ENCODE measurements around the gene CDK5R2.

The CDK5R2 gene

DNA sequence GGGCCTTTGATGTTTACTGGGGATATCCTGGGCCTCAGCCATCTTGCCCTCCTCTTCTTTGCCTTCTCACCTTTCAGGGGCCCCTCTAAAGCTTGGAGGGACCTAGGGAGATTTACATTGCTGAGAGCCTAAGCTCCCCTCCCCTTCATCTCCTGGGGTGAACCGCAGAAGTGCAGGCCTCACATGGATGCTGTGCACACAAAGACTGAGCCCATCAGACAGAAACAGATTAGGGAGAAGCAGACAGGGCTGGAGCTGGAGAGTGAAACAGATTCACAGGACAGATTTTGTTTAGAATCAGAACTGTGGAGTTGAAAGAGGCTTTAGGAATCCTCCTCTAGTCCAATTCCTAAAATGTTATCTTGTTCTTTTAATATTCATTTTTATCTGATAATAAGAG, 3.4 kb upstream of the CDK5R2 start:
- H3K4me1 ChIP-seq = no peaks in the 10 kb centered on the region
- no peaks in the 10 kb centered on the region for H3K9me3 ChIP-seq
- DNase-seq (ENCODE audit: low spot score in 2 of 2) = no peak
- in situ Hi-C loops (cut with MboI; ENCODE audit: low sequenced_read_pairs) = no loop called here
- no peaks in the 10 kb centered on the region for H3K36me3 ChIP-seq (replicated peaks)
- no peak overlapping the region for H3K4me3 ChIP-seq
- peaks cover 11% of the 10 kb centered on the region for H3K27me3 ChIP-seq (ENCODE audit: low read depth)

- in situ Hi-C loops (cut with MboI; ENCODE audit: low sequenced_read_pairs) = no loop called here
- Histone ChIP-seq H3K9me3 (no peaks in the 10 kb centered on the region), H3K4me1 (peaks cover 3% of the 10 kb centered on the region; the same call in 1 of the 2 replicates), H3K36me3 (replicated peaks) (no peaks in the 10 kb centered on the region), H3K4me3 (no peak overlapping the region), H3K27me3 (ENCODE audit: low read depth) (peaks cover 14% of the 10 kb centered on the region)
- no peak for DNase-seq (ENCODE audit: low spot score in 2 of 2)
These were observed 1.8 kb upstream of the CDK5R2 start for GRCh38 chr2:218957671-218958070.

DNA sequence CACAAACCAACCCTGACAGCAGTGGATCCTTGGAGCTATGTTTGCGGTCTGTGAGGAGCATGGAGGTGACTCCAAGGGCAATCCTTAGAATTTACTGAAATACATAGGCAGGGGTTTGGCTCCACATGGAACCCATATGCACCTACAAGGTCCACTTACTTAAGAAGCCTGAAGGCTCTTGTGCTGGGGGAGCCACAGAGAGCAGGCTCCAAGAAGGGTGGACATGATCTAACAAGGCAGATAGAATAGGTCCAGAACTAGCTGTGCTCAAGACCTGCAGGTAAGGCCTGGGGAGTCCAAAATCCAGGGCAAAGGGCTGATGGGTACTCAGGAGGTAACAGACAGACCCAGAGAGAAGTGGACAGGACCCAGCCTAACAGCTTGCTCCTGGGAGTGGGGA, 1.2 kb upstream of the CDK5R2 start:
- Histone ChIP-seq H3K4me1 (peaks cover 3% of the 10 kb centered on the region; the same call in 1 of the 2 replicates), H3K36me3 (replicated peaks) (no peaks in the 10 kb centered on the region), H3K9me3 (no peaks in the 10 kb centered on the region), H3K27me3 (ENCODE audit: low read depth) (peaks cover 14% of the 10 kb centered on the region), H3K4me3 (no peak overlapping the region)
- DNase-seq (ENCODE audit: low spot score in 2 of 2) = no peak
- in situ Hi-C loops (cut with MboI; ENCODE audit: low sequenced_read_pairs) = no loop called here

GRCh38 chr2:218959761-218960308, 369 bp downstream of the CDK5R2 start:
- H3K36me3 ChIP-seq (replicated peaks) = no peaks in the 10 kb centered on the region
- H3K9me3 ChIP-seq = no peaks in the 10 kb centered on the region
- in situ Hi-C loops (cut with MboI; ENCODE audit: low sequenced_read_pairs) = no loop called here
- no peak for DNase-seq (ENCODE audit: low spot score in 2 of 2)
- H3K27me3 ChIP-seq (ENCODE audit: low read depth) = peaks cover 14% of the 10 kb centered on the region
- H3K4me3 ChIP-seq = peak overlapping the region; percentile 38
- peaks cover 9% of the 10 kb centered on the region for H3K4me1 ChIP-seq

DNA sequence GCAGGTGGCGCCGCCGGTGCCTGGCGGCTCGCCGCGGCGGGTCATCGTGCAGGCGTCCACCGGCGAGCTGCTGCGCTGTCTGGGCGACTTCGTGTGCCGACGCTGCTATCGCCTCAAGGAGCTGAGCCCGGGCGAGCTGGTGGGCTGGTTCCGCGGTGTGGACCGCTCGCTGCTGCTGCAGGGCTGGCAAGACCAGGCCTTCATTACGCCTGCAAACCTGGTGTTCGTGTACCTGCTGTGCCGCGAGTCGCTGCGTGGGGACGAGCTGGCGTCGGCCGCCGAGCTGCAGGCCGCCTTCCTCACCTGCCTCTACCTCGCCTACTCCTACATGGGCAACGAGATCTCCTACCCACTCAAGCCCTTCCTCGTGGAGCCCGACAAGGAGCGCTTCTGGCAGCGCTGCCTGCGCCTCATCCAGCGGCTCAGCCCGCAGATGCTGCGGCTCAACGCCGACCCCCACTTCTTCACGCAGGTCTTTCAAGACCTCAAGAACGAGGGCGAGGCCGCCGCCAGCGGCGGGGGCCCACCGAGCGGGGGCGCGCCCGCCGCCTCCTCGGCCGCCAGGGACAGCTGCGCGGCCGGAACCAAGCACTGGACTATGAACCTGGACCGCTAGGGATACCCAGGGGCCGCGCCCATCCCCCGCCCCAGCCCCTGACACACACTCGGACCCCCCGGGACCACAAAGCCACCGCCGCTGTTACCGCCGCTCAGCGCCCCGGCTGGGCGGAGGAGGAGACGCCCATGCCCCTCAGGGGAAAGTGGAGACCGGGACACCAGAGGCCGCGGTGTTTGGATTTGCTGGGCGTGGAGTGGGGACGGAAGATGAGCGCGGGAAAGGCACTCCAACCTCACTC, 1.1 kb downstream of the CDK5R2 start:
- no peak for DNase-seq (ENCODE audit: low spot score in 2 of 2)
- Histone ChIP-seq H3K4me1 (peaks cover 9% of the 10 kb centered on the region), H3K9me3 (no peaks in the 10 kb centered on the region), H3K4me3 (no peak overlapping the region), H3K36me3 (replicated peaks) (no peaks in the 10 kb centered on the region), H3K27me3 (ENCODE audit: low read depth) (peaks cover 14% of the 10 kb centered on the region)
- in situ Hi-C loops (cut with MboI; ENCODE audit: low sequenced_read_pairs) = no loop called here

- Histone ChIP-seq H3K27me3 (ENCODE audit: low read depth) (peaks cover 14% of the 10 kb centered on the region), H3K4me3 (no peak overlapping the region), H3K9me3 (no peaks in the 10 kb centered on the region), H3K4me1 (peaks cover 9% of the 10 kb centered on the region), H3K36me3 (replicated peaks) (no peaks in the 10 kb centered on the region)
- in situ Hi-C loops (cut with MboI; ENCODE audit: low sequenced_read_pairs) = no loop called here
- DNase-seq (ENCODE audit: low spot score in 2 of 2) = no peak
These were observed 1.8 kb downstream of the CDK5R2 start for GRCh38 chr2:218961229-218961628.

GRCh38 chr2:218961651-218962570, 2.4 kb downstream of the CDK5R2 start:
- peaks cover 9% of the 10 kb centered on the region for H3K4me1 ChIP-seq
- in situ Hi-C loops (cut with MboI; ENCODE audit: low sequenced_read_pairs) = no loop called here
- no peaks in the 10 kb centered on the region for H3K9me3 ChIP-seq
- DNase-seq (ENCODE audit: low spot score in 2 of 2) = peak in 1 of 2 experiments; percentile 65
- peaks cover 14% of the 10 kb centered on the region for H3K27me3 ChIP-seq (ENCODE audit: low read depth)
- no peak overlapping the region for H3K4me3 ChIP-seq
- H3K36me3 ChIP-seq (replicated peaks) = no peaks in the 10 kb centered on the region

DNA sequence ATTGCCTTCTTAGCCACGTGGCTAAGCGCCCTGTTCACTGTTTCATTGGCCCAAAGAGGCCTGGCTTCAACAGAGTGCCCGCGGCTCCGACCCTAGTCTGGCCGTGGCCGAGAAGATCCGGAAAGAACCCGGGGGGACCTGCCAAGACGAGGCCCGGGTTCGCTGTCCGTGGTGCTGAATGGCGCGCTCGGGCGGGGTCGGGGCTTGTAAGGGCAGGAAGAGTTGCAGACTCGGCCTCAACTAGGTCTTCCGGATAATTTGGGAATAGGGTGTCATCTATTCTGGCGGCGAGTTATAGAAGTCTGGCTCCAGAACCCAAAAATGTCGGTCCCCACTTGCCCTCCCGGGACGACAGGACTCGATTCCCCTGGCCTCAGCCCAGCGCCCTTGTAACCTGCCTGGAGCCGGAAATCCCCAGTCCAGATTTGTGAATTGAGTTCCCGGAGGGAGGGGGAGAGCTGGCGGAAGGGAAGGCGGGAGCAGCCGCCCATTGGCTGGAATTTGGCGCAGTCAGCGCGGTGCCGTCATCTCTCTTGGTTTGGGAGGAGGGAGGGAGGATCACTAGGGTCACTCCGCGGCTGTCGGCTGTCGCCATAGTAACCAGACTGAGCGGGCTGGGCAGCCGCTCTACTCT, 3.5 kb downstream of the CDK5R2 start:
- in situ Hi-C loops (cut with MboI; ENCODE audit: low sequenced_read_pairs) = no loop called here
- no peaks in the 10 kb centered on the region for H3K9me3 ChIP-seq
- H3K4me1 ChIP-seq = peaks cover 9% of the 10 kb centered on the region
- peak overlapping the region; percentile 31 for H3K4me3 ChIP-seq
- peaks cover 19% of the 10 kb centered on the region for H3K27me3 ChIP-seq (ENCODE audit: low read depth)
- no peaks in the 10 kb centered on the region for H3K36me3 ChIP-seq (replicated peaks)
- peak; percentile 88 to 93 for DNase-seq (ENCODE audit: low spot score in 2 of 2)

DNA sequence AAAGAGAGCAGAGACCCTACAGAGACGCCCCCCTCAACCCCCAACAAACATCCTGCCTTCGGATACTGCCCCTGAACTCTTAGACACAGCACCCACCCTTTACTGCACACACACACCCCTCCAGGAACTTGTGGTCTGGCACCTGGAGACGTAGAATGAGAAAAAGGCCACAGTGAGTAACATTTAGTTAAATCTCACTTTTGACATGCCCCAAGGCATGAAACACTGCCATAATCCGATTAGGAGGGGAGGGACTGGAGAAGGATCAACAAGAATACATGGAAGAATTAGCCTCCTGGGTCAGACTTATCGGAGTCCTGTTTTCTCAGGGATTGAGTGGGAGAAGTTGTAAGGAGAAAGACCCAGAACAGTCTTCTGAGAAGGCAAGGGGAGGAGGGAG, 4.1 kb downstream of the CDK5R2 start:
- peak; percentile 41 to 53 for DNase-seq (ENCODE audit: low spot score in 2 of 2)
- no peak overlapping the region for H3K4me3 ChIP-seq
- peaks cover 20% of the 10 kb centered on the region for H3K27me3 ChIP-seq (ENCODE audit: low read depth)
- peaks cover 9% of the 10 kb centered on the region for H3K4me1 ChIP-seq
- H3K9me3 ChIP-seq = no peaks in the 10 kb centered on the region
- H3K36me3 ChIP-seq (replicated peaks) = no peaks in the 10 kb centered on the region
- in situ Hi-C loops (cut with MboI; ENCODE audit: low sequenced_read_pairs) = no loop called here

GRCh38 chr2:218964041-218964771, 4.7 kb downstream of the CDK5R2 start:
- no peaks in the 10 kb centered on the region for H3K9me3 ChIP-seq
- H3K4me1 ChIP-seq = peaks cover 9% of the 10 kb centered on the region
- in situ Hi-C loops (cut with MboI; ENCODE audit: low sequenced_read_pairs) = no loop called here
- H3K4me3 ChIP-seq = no peak overlapping the region
- peaks cover 20% of the 10 kb centered on the region for H3K27me3 ChIP-seq (ENCODE audit: low read depth)
- no peaks in the 10 kb centered on the region for H3K36me3 ChIP-seq (replicated peaks)
- no peak for DNase-seq (ENCODE audit: low spot score in 2 of 2)

DNA sequence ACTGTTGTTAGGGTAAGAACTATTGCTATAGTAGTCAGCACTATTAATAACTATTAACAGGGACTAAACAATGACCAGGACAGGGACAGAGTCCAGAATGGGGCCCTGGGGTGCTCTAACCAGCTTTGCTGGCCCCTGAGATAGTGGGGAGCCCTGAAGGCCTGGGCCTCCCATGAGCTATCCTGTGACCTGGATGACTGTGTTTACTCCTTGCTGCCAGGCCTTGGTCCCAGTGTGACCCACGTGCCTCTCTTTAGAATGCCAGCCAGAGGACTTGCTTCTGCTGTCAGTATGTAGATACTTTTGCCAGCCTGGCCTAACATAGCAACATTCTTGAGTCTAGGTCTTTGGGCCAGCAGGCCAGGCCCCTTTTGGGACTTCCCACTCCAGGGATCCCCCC, 11.4 kb downstream of the CDK5R2 start:
- no peaks in the 10 kb centered on the region for H3K36me3 ChIP-seq (replicated peaks)
- no peaks in the 10 kb centered on the region for H3K9me3 ChIP-seq
- no peak overlapping the region for H3K4me3 ChIP-seq
- no peaks in the 10 kb centered on the region for H3K4me1 ChIP-seq
- no peak for DNase-seq (ENCODE audit: low spot score in 2 of 2)
- H3K27me3 ChIP-seq (ENCODE audit: low read depth) = peaks cover 17% of the 10 kb centered on the region
- in situ Hi-C loops (cut with MboI; ENCODE audit: low sequenced_read_pairs) = no loop called here

DNA sequence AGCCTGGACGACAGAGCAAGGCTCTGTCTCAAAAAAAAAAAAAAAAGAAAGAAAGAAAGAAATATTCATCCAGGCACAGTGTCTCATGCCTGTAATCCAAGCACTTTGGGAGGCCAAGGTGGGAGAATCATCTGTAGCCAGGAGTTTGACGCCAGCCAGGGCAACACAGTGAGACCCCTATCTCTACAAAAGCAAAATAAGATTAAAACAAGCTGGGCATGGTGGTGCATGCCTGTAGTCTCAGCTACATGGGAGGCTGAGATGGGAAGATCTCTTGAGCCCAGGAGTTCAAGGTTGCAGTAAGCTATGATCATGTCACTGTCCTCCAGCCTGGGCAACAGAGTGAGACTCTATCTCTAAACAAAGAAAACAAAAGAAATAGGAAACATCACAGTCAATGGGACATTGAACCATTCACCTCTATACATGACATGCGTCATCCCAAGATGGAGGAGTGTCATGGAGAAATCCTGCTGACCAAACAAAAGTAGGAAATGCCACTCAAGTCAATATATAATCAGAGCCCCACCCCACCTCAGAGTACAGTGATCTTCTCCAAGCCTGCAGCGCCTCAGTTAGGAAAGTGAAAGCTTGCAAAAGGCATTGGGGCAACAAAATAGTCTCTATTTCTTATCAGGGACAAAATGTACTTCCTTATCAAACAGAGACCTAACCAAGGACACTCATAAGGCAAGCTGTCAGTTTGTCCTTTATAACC, 15.8 kb downstream of the CDK5R2 start:
- no peaks in the 10 kb centered on the region for H3K9me3 ChIP-seq
- H3K4me3 ChIP-seq = no peak overlapping the region
- H3K27me3 ChIP-seq (ENCODE audit: low read depth) = peaks cover 12% of the 10 kb centered on the region; the same call in 1 of the 2 replicates
- H3K36me3 ChIP-seq (replicated peaks) = no peaks in the 10 kb centered on the region
- no peaks in the 10 kb centered on the region for H3K4me1 ChIP-seq
- DNase-seq (ENCODE audit: low spot score in 2 of 2) = no peak
- in situ Hi-C loops (cut with MboI; ENCODE audit: low sequenced_read_pairs) = no loop called here
